ENCODE measurements around the gene TIAM2. TPM values are rescaled to one million over a fixed set of nuclear protein-coding genes. Genes with fewer than 3 reads are reported as not detected.

TIAM2 gene
- total and polyA plus RNA-seq, 10 of the 15 experiments (the other 5 are each of a cell fraction or from before 2014, with no cell fraction given) = 1.1 to 10.5 (median 2.3) TPM

DNA sequence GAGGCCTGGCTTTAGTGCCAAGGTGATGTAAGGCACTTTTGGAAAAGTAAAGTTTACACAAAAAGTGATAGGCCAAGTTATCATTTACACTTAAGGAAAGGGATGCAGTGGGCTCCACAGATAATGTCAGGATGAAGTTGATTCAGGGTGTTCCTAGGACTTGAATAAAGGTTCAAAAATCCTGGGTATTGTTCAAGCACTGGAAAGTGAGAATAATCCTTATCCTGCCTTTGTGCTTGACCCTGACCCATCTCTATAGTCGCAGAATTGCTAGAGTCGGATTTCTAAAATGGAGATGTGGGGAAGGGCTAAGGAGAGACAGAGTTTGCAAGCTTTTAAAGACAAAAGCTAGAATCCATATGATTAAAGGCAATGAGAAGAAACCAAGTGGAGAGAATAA, 115.6 kb downstream of the TIAM2 start:
- Histone ChIP-seq H2AFZ (ENCODE audit: control insufficient read depth, low read depth, low read length) (no peak overlapping the region), H3K4me1 (ENCODE audit: control insufficient read depth, insufficient read depth, low read length) (no peaks in the 10 kb centered on the region), H3K36me3 (ENCODE audit: control insufficient read depth in 2 of 2, insufficient read depth in 2 of 2, low read length in 1 of 2) (no peaks in the 10 kb centered on the region), H3K4me2 (ENCODE audit: control insufficient read depth, insufficient read depth) (no peak overlapping the region), H3K27ac (ENCODE audit: control insufficient read depth, insufficient read depth) (no peak overlapping the region), H3K9me3 (replicated peaks; ENCODE audit: control insufficient read depth, insufficient read depth, low read length) (no peaks in the 10 kb centered on the region), H3K79me2 (ENCODE audit: control insufficient read depth, insufficient read depth, low read length) (no peaks in the 10 kb centered on the region), H3K27me3 (replicated peaks in 1 of 2; ENCODE audit: control insufficient read depth in 2 of 2, insufficient read depth in 2 of 2, low read length in 1 of 2) (peaks cover 3% of the 10 kb centered on the region in 2 experiments; a peak in 3 of 4 replicates), H3K4me3 (no peak overlapping the region), H4K20me1 (ENCODE audit: control insufficient read depth, insufficient read depth) (no peaks in the 10 kb centered on the region), H3K9ac (ENCODE audit: control insufficient read depth, insufficient read depth, low read length) (no peak overlapping the region)
- in situ Hi-C loops (cut with MboI) (no loop called here), intact Hi-C loops (cut with micrococcal nuclease; ENCODE audit: unreplicated experiment) (no loop called here)
- no peak for ATAC-seq
- WGBS (ENCODE audit: insufficient coverage, insufficient replicate concordance, low lambda C conversion rate, missing lambda C conversion rate) = 97% methylated on average over 2 of the region's 2 CpGs
- ChIA-PET RAD21 (ENCODE audit: unreplicated experiment) (no interaction called here), SMC1A (ENCODE audit: uncharacterized antibody, unreplicated experiment) (no interaction called here), POLR2A (no interaction called here), CTCF (no interaction called here)
- no peak for FAIRE-seq
- no TSS peak for BruUV-seq (replicated peaks)
- no peak for DNase-seq (ENCODE audit: low read depth, low spot score)
- TF ChIP-seq ZBTB40 (IDR thresholded peaks at IDR 0.05; ENCODE audit: borderline replicate concordance) = no peak
- TF ChIP-seq ZZZ3 (IDR thresholded peaks at IDR 0.05; ENCODE audit: control insufficient read depth, insufficient read length, low read depth) = no peak

DNA sequence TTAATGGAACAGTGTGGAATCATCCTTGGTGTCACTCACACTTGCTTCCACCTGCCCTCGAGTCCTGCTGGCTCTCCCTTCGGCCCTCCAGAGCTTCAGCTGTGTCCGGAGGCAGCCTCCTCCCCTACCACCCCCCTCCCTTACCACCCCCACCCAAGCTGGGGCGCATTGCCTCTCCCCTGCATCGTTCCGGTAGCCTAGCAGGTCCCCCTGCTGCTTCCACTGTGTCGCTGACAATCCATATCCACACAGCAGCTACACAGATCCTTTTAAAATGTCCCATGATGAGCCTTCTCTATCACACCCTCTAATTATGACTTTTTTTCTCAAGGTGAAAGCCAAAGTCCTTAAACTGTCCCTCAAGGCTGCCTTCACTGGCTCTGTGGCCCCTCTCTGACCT, 117.6 kb downstream of the TIAM2 start:
- in situ Hi-C loops (cut with MboI) (no loop called here), intact Hi-C loops (cut with micrococcal nuclease; ENCODE audit: unreplicated experiment) (no loop called here)
- Histone ChIP-seq H3K79me2 (ENCODE audit: control insufficient read depth, insufficient read depth, low read length) (no peaks in the 10 kb centered on the region), H3K27ac (ENCODE audit: control insufficient read depth, insufficient read depth) (no peak overlapping the region), H3K9ac (ENCODE audit: control insufficient read depth, insufficient read depth, low read length) (no peak overlapping the region), H4K20me1 (ENCODE audit: control insufficient read depth, insufficient read depth) (no peaks in the 10 kb centered on the region), H3K4me3 (no peak overlapping the region), H3K4me2 (ENCODE audit: control insufficient read depth, insufficient read depth) (no peak overlapping the region), H2AFZ (ENCODE audit: control insufficient read depth, low read depth, low read length) (no peak overlapping the region), H3K4me1 (ENCODE audit: control insufficient read depth, insufficient read depth, low read length) (no peaks in the 10 kb centered on the region), H3K36me3 (ENCODE audit: control insufficient read depth in 2 of 2, insufficient read depth in 2 of 2, low read length in 1 of 2) (no peaks in the 10 kb centered on the region), H3K9me3 (replicated peaks; ENCODE audit: control insufficient read depth, insufficient read depth, low read length) (no peaks in the 10 kb centered on the region), H3K27me3 (replicated peaks in 1 of 2; ENCODE audit: control insufficient read depth in 2 of 2, insufficient read depth in 2 of 2, low read length in 1 of 2) (no peaks in the 10 kb centered on the region)
- DNase-seq (ENCODE audit: low read depth, low spot score) (no peak), ATAC-seq (no peak), FAIRE-seq (no peak)
- BruUV-seq (replicated peaks) = no TSS peak
- POLR2A ChIA-PET = no interaction called here
- WGBS (ENCODE audit: insufficient coverage, insufficient replicate concordance, low lambda C conversion rate, missing lambda C conversion rate) = 48% methylated on average over 7 of the region's 7 CpGs
- RAD21 ChIA-PET (ENCODE audit: unreplicated experiment) = no interaction called here
- SMC1A ChIA-PET (ENCODE audit: uncharacterized antibody, unreplicated experiment) = no interaction called here
- CTCF ChIA-PET = no interaction called here
- TF ChIP-seq RB1 (IDR thresholded peaks at IDR 0.05; ENCODE audit: borderline replicate concordance) (no peak), EED (IDR thresholded peaks at IDR 0.05; ENCODE audit: low read depth) (no peak), TCF7 (IDR thresholded peaks at IDR 0.05; ENCODE audit: borderline replicate concordance) (no peak), GATAD2B (conservative IDR thresholded peaks at IDR 0.05; ENCODE audit: low read depth) (no peak)
- TF ChIP-seq, protein P1, sequence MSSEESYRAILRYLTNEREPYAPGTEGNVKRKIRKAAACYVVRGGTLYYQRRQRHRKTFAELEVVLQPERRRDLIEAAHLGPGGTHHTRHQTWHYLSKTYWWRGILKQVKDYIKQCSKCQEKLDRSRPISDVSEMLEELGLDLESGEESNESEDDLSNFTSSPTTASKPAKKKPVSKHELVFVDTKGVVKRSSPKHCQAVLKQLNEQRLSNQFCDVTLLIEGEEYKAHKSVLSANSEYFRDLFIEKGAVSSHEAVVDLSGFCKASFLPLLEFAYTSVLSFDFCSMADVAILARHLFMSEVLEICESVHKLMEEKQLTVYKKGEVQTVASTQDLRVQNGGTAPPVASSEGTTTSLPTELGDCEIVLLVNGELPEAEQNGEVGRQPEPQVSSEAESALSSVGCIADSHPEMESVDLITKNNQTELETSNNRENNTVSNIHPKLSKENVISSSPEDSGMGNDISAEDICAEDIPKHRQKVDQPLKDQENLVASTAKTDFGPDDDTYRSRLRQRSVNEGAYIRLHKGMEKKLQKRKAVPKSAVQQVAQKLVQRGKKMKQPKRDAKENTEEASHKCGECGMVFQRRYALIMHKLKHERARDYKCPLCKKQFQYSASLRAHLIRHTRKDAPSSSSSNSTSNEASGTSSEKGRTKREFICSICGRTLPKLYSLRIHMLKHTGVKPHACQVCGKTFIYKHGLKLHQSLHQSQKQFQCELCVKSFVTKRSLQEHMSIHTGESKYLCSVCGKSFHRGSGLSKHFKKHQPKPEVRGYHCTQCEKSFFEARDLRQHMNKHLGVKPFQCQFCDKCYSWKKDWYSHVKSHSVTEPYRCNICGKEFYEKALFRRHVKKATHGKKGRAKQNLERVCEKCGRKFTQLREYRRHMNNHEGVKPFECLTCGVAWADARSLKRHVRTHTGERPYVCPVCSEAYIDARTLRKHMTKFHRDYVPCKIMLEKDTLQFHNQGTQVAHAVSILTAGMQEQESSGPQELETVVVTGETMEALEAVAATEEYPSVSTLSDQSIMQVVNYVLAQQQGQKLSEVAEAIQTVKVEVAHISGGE (CRISPR knock-in tag; IDR thresholded peaks at IDR 0.05) = no peak
- TF ChIP-seq, protein P2, sequence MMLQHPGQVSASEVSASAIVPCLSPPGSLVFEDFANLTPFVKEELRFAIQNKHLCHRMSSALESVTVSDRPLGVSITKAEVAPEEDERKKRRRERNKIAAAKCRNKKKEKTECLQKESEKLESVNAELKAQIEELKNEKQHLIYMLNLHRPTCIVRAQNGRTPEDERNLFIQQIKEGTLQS (IDR thresholded peaks at IDR 0.05; ENCODE audit: borderline replicate concordance, extremely low read depth, low read depth, low read length) = no peak
- TF ChIP-seq, protein P3, sequence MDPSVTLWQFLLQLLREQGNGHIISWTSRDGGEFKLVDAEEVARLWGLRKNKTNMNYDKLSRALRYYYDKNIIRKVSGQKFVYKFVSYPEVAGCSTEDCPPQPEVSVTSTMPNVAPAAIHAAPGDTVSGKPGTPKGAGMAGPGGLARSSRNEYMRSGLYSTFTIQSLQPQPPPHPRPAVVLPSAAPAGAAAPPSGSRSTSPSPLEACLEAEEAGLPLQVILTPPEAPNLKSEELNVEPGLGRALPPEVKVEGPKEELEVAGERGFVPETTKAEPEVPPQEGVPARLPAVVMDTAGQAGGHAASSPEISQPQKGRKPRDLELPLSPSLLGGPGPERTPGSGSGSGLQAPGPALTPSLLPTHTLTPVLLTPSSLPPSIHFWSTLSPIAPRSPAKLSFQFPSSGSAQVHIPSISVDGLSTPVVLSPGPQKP (IDR thresholded peaks at IDR 0.05; ENCODE audit: low read depth, low read length) = no peak

Data from GM12878 (cell line).